HG03159 (cell line): ENCODE results near the gene CTNNA2.

ENCODE experiments used
- ATAC-seq: cut with Tn5 transposase; IDR thresholded peaks from one replicate; pipeline ENCODE4 v1.9.1; 2021; ENCODE audit warnings: mild to moderate bottlenecking, moderate library complexity; ENCODE audit not compliant: unreplicated experiment

Gene CTNNA2

GRCh38 chr2:79700651-79701050 lies 187.8 kb downstream of the CTNNA2 start:
- ATAC-seq: no peak

- no peak for ATAC-seq
These were observed 190.1 kb downstream of the CTNNA2 start for GRCh38 chr2:79702905-79703304.

GRCh38 chr2:79711098-79711497 lies 198.2 kb downstream of the CTNNA2 start:
- no peak for ATAC-seq

- no peak for ATAC-seq
These were observed 200.4 kb downstream of the CTNNA2 start for GRCh38 chr2:79713131-79713785.

GRCh38 chr2:79714283-79714682 lies 201.4 kb downstream of the CTNNA2 start:
- no peak for ATAC-seq

GRCh38 chr2:79715338-79715737 lies 202.5 kb downstream of the CTNNA2 start:
- ATAC-seq: no peak

GRCh38 chr2:79716266-79716665 lies 203.4 kb downstream of the CTNNA2 start:
- no peak for ATAC-seq

GRCh38 chr2:79717364-79718007 lies 204.6 kb downstream of the CTNNA2 start:
- no peak for ATAC-seq

- ATAC-seq: no peak
These were observed 208.2 kb downstream of the CTNNA2 start for GRCh38 chr2:79721061-79721460.

GRCh38 chr2:79721966-79722365 lies 209.1 kb downstream of the CTNNA2 start:
- no peak for ATAC-seq

- no peak for ATAC-seq
These were observed 211.0 kb downstream of the CTNNA2 start for GRCh38 chr2:79723830-79724229.

GRCh38 chr2:79729532-79729931 lies 216.7 kb downstream of the CTNNA2 start:
- ATAC-seq: no peak

GRCh38 chr2:79734518-79734917 lies 221.7 kb downstream of the CTNNA2 start:
- ATAC-seq: no peak

- no peak for ATAC-seq
These were observed 228.1 kb downstream of the CTNNA2 start for GRCh38 chr2:79740879-79741443.

GRCh38 chr2:79750321-79750720 lies 237.5 kb downstream of the CTNNA2 start:
- ATAC-seq: no peak

- ATAC-seq: no peak
These were observed 244.7 kb downstream of the CTNNA2 start for GRCh38 chr2:79757526-79757925.

GRCh38 chr2:79758042-79758441 lies 245.2 kb downstream of the CTNNA2 start:
- no peak for ATAC-seq

GRCh38 chr2:79758749-79759282 lies 246.0 kb downstream of the CTNNA2 start:
- no peak for ATAC-seq

GRCh38 chr2:79770926-79771325 lies 258.1 kb downstream of the CTNNA2 start:
- ATAC-seq: no peak

- no peak for ATAC-seq
These were observed 258.6 kb downstream of the CTNNA2 start for GRCh38 chr2:79771493-79771892.

- no peak for ATAC-seq
These were observed 261.2 kb downstream of the CTNNA2 start for GRCh38 chr2:79774016-79774415.

- ATAC-seq: no peak
These were observed 263.6 kb downstream of the CTNNA2 start for GRCh38 chr2:79776461-79776860.
